ENCODE results near the gene PLXDC1.

- no peak for TF ChIP-seq JUND (IDR thresholded peaks at IDR 0.05; ENCODE audit: low read length)
- TF ChIP-seq, protein P1, sequence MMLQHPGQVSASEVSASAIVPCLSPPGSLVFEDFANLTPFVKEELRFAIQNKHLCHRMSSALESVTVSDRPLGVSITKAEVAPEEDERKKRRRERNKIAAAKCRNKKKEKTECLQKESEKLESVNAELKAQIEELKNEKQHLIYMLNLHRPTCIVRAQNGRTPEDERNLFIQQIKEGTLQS (IDR thresholded peaks at IDR 0.05; ENCODE audit: insufficient read depth, low read depth, low read length) = no peak
These were observed 14.5 kb upstream of the PLXDC1 start, which contains the start of gene ARL5C for GRCh38 chr17:39165841-39166349.

Measured in H1 (cell line).